Muscle layer of colon (tissue), 2 donors: Measurements from ENCODE around the gene ZFP1.

Experiments used
- H3K27ac ChIP-seq: one replicate; pipeline ENCODE4 v1.7.0; 2013; ENCODE audit warnings: low read depth, mild to moderate bottlenecking, low read length, moderate library complexity
- H3K27me3 ChIP-seq, 2 donors: one replicate each; pipeline ENCODE4 v1.7.0; 2013; ENCODE audit warnings: low read length in 2 of 2, mild to moderate bottlenecking in 2 of 2; ENCODE audit not compliant: insufficient read depth in 2 of 2, control insufficient read depth in 1 of 2
- H3K36me3 ChIP-seq: one replicate; pipeline ENCODE4 v1.7.0; 2013; ENCODE audit warnings: mild to moderate bottlenecking, low read length; ENCODE audit not compliant: insufficient read depth
- H3K4me1 ChIP-seq: one replicate; pipeline ENCODE4 v1.7.0; 2013; ENCODE audit warnings: mild to moderate bottlenecking, low read length; ENCODE audit not compliant: insufficient read depth
- H3K4me3 ChIP-seq, 2 donors: one replicate each; pipeline ENCODE4 v1.7.0; 2013; ENCODE audit warnings: low read length in 2 of 2, low read depth in 1 of 2, mild to moderate bottlenecking in 1 of 2, moderate library complexity in 1 of 2
- H3K9ac ChIP-seq: one replicate; pipeline ENCODE4 v1.7.0; 2013; ENCODE audit warnings: low read length
- H3K9me3 ChIP-seq: one replicate; pipeline ENCODE4 v1.7.0; 2013; ENCODE audit warnings: mild to moderate bottlenecking, low read length
- donor health status: abdominal sarcoma.
- donor health status: Adenocarcinoma of cecum.

Gene ZFP1

GRCh38 chr16:75148311-75149195 lies at the start of gene ZFP1:
Gene ZFP1, plus strand, starts transcription at chr16:75148524. Its CDS starts 4,428 bp downstream, at chr16:75152952.
- Histone ChIP-seq H3K4me3 (peak within 1 kb of the TSS; percentile 84 to 100), H3K36me3 (peaks cover 7% of the 10 kb centered on the region), H3K4me1 (peaks cover 8% of the 10 kb centered on the region), H3K9ac (peak within 1 kb of the TSS; percentile 39), H3K27ac (peak within 1 kb of the TSS; percentile 100), H3K27me3 (no peaks in the 10 kb centered on the region), H3K9me3 (no peaks in the 10 kb centered on the region)

GRCh38 chr16:75099075-75099667 lies 49.2 kb upstream of the ZFP1 start:
- Histone ChIP-seq H3K4me1 (peaks cover 49% of the 10 kb centered on the region), H3K9me3 (no peaks in the 10 kb centered on the region), H3K27me3 (no peaks in the 10 kb centered on the region), H3K4me3 (no peak overlapping the region), H3K9ac (no peak overlapping the region), H3K27ac (no peak overlapping the region), H3K36me3 (no peaks in the 10 kb centered on the region)

DNA sequence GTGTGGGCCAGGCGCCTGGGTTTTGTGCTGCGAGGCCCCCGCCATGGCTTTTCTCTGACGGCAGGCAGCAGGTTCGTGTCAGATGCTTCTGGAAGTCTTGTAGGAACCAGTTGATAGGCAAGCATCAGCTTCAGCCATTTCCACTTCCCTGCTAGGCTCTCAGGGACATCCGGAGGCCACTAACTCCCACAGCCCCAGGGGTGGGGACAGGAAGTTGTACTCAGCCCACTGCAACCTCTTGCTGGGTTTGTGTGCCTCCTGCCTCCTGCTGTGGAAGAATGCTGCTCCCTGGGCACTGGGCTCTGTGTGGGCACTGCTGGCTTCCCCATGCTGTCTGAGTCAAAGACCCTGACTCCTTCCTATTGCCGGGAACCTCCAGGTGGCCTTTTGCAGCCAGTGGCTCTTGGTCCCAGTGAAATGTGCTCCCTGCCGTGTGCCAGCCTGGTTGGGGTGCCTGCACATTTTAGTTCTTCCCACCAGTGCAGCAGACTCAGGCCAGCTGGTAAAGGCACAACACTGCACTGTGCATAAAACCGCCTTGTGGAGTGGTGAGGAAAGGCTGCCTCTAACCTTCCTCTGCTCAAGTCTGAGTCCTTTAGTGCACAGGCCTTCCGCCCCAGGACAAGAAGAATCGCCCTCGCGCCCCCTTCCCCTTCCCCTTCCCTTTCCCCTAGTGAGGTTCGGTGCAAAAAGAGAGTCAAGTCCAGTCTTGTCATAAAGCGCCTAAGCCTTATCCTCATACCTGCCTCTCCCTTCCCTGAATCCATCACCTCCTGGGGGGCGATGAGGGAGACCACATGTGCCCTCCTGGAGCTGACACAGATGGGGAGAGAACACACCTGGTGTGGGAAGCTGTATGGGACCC lies 48.4 kb upstream of the ZFP1 start:
- no peak overlapping the region for H3K9ac ChIP-seq
- H3K9me3 ChIP-seq: no peaks in the 10 kb centered on the region
- no peaks in the 10 kb centered on the region for H3K27me3 ChIP-seq
- no peak overlapping the region for H3K4me3 ChIP-seq
- H3K36me3 ChIP-seq: no peaks in the 10 kb centered on the region
- H3K27ac ChIP-seq: no peak overlapping the region
- H3K4me1 ChIP-seq: peaks cover 57% of the 10 kb centered on the region

- H3K9ac ChIP-seq: no peak overlapping the region
- no peak overlapping the region for H3K4me3 ChIP-seq
- H3K36me3 ChIP-seq: no peaks in the 10 kb centered on the region
- no peaks in the 10 kb centered on the region for H3K9me3 ChIP-seq
- no peak overlapping the region for H3K27ac ChIP-seq
- H3K4me1 ChIP-seq: peaks cover 64% of the 10 kb centered on the region
- no peaks in the 10 kb centered on the region for H3K27me3 ChIP-seq
Observed at GRCh38 chr16:75100603-75100990, 47.7 kb upstream of the ZFP1 start.

- Histone ChIP-seq H3K4me1 (peaks cover 68% of the 10 kb centered on the region), H3K36me3 (no peaks in the 10 kb centered on the region)
Observed at GRCh38 chr16:75101635-75102034, 46.7 kb upstream of the ZFP1 start.

GRCh38 chr16:75102595-75102994 lies 45.7 kb upstream of the ZFP1 start:
- Histone ChIP-seq H3K4me3 (no peak overlapping the region), H3K4me1 (peaks cover 68% of the 10 kb centered on the region), H3K27ac (no peak overlapping the region), H3K36me3 (no peaks in the 10 kb centered on the region), H3K9me3 (no peaks in the 10 kb centered on the region), H3K9ac (no peak overlapping the region), H3K27me3 (no peaks in the 10 kb centered on the region)

More at GRCh38 chr16:75101635-75102034, 46.7 kb upstream of the ZFP1 start:
- no peaks in the 10 kb centered on the region for H3K9me3 ChIP-seq
- no peak overlapping the region for H3K4me3 ChIP-seq
- H3K9ac ChIP-seq: no peak overlapping the region
- no peak overlapping the region for H3K27ac ChIP-seq
- no peaks in the 10 kb centered on the region for H3K27me3 ChIP-seq

GRCh38 chr16:75103994-75104393 lies 44.3 kb upstream of the ZFP1 start:
- Histone ChIP-seq H3K27ac (peak overlapping the region; percentile 78), H3K9ac (no peak overlapping the region), H3K36me3 (no peaks in the 10 kb centered on the region), H3K27me3 (no peaks in the 10 kb centered on the region), H3K4me1 (peaks cover 67% of the 10 kb centered on the region), H3K4me3 (no peak overlapping the region), H3K9me3 (no peaks in the 10 kb centered on the region)

GRCh38 chr16:75104836-75105235 lies 43.5 kb upstream of the ZFP1 start:
- Histone ChIP-seq H3K4me1 (peaks cover 67% of the 10 kb centered on the region), H3K9me3 (no peaks in the 10 kb centered on the region), H3K27ac (peak overlapping the region; percentile 78), H3K9ac (no peak overlapping the region), H3K4me3 (no peak overlapping the region), H3K36me3 (no peaks in the 10 kb centered on the region), H3K27me3 (no peaks in the 10 kb centered on the region)

DNA sequence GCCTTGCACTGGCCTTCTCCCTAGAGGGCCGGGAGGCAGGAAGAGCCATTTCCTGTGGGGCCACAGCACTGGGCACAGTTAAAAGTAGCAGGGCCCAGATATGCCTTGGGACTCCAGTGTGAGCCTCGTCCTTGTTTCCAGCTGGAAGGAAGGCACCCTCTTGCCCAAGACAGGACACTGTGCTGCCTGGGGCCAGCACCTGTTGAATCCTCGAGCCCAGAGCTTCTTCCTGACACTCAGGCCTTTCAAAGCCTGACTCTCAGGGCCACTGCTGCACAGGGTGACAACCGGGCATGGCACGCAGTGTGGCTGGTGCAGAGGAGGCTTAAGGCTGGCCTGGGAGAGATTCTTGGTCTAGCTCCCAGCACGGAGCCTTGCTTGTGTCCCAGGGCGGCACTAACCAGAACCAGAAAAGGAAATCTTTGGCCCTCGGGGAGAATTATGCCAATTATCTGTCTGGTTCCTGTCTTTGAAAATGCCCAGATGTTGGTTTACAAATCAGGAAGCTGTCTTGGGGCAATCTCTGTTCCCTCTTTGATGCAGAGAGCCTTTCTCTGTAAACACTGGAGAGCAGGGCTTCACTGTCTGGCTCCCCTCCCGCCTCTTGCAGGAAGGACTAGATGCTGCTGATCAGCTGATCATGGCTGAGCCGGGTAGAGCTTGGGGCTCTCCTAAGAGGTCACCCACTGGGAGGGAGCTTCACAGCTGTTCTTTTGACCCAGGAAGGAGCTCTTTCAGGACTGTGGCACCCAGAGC lies 42.8 kb upstream of the ZFP1 start:
- H3K9ac ChIP-seq: no peak overlapping the region
- H3K9me3 ChIP-seq: no peaks in the 10 kb centered on the region
- peak overlapping the region; percentile 78 for H3K27ac ChIP-seq
- no peaks in the 10 kb centered on the region for H3K27me3 ChIP-seq
- H3K4me3 ChIP-seq: peak overlapping the region in 1 of 2 donors; percentile 3
- no peaks in the 10 kb centered on the region for H3K36me3 ChIP-seq
- peaks cover 67% of the 10 kb centered on the region for H3K4me1 ChIP-seq

DNA sequence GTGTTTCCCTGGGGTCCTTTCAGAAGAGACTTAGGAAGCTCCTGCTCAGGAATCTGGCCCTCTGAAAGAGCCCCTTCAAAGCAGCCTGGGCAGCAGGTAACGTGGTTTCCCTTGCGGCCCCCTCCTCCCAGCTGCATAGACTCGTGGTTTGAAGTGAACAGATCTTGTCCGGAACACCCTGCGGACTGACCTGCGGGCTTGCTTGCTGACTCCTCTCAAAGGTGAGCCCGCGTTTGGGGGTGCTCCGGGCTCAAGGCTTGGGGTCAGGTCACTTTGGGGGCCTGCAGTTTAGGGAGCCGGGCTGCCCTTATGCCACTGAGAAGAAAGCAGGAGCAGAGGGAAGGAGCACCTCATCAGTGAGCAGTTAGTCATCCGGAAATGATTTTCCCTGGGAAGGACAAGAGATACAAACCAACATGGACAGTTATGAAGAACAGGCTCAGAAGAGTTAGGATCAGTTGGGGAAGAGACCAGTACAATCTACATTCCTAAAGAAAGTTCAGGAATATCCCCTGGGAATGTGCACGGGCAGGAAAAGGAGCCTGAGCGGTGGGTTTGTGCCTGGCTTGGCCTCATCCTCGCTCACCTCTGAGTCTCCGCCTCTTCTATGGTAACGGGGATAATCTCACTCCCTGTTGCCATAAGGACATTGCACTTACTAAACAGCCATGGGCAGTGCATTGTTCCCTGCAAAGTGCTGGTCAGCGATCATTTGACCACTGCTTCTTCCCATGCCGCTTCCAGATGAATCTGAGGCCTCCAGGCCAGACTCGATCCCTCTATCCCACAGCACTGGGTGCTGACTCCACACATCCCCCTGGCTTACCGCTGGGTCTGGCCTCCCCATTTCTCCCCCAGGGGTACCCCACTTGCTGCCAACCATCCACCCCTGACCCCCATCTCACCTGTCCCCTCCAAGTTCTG lies 41.7 kb upstream of the ZFP1 start:
- H3K9ac ChIP-seq: no peak overlapping the region
- H3K36me3 ChIP-seq: no peaks in the 10 kb centered on the region
- H3K27me3 ChIP-seq: no peaks in the 10 kb centered on the region
- H3K4me3 ChIP-seq: no peak overlapping the region
- peak overlapping the region; percentile 74 for H3K27ac ChIP-seq
- peaks cover 76% of the 10 kb centered on the region for H3K4me1 ChIP-seq
- H3K9me3 ChIP-seq: no peaks in the 10 kb centered on the region
